ENCODE measurements around the gene CLIC6. TPM values are rescaled to one million over a fixed set of nuclear protein-coding genes. Genes with fewer than 3 reads are reported as not detected.
A peak's percentile ranks its signal among the peaks of the same experiment; 100 is the strongest.

CLIC6 gene
- total RNA-seq, 4 donors from 2014 or later, result 2.1 to 5.9 (median 3.3) TPM

GRCh38 chr21:34702341-34703170 is 33.8 kb downstream of the CLIC6 start:
- H3K4me3 ChIP-seq (ENCODE audit: low read depth, poor library complexity, severe bottlenecking), result no peak overlapping the region
- WGBS, 2 donors, result 63% methylated on average over 21 to 22 of the region's 22 CpGs
- peak; percentile 60 to 92 for DNase-seq (ENCODE audit: low spot score in 2 of 2)
- intact Hi-C loops (cut with DNase I; ENCODE audit: low total_unique reads), result no loop called here
- no peak for TF ChIP-seq POLR2A (IDR thresholded peaks at IDR 0.05)
- no peak for TF ChIP-seq CTCF (IDR thresholded peaks at IDR 0.05)

GRCh38 chr21:34703571-34703970 is 34.8 kb downstream of the CLIC6 start:
- H3K4me3 ChIP-seq (ENCODE audit: low read depth, poor library complexity, severe bottlenecking), result no peak overlapping the region
- intact Hi-C loops (cut with DNase I; ENCODE audit: low total_unique reads), result no loop called here
- TF ChIP-seq POLR2A (IDR thresholded peaks at IDR 0.05) (no peak), CTCF (IDR thresholded peaks at IDR 0.05) (no peak)
- 92 to 94% methylated on average over 12 of the region's 12 CpGs for WGBS, 2 donors
- peak in 1 of 2 donors; percentile 76 for DNase-seq (ENCODE audit: low spot score in 2 of 2)

GRCh38 chr21:34704119-34704518 is 35.3 kb downstream of the CLIC6 start:
- no peak overlapping the region for H3K4me3 ChIP-seq (ENCODE audit: low read depth, poor library complexity, severe bottlenecking)

GRCh38 chr21:34705011-34705410 is 36.2 kb downstream of the CLIC6 start:
- H3K4me3 ChIP-seq (ENCODE audit: low read depth, poor library complexity, severe bottlenecking), result no peak overlapping the region
- peak; percentile 41 to 83 for DNase-seq (ENCODE audit: low spot score in 2 of 2)
- intact Hi-C loops (cut with DNase I; ENCODE audit: low total_unique reads), result no loop called here
- WGBS, 2 donors, result 41 to 51% methylated on average over 9 of the region's 9 CpGs
- TF ChIP-seq POLR2A (IDR thresholded peaks at IDR 0.05) (no peak), CTCF (IDR thresholded peaks at IDR 0.05) (no peak)

More at GRCh38 chr21:34704119-34704518, 35.3 kb downstream of the CLIC6 start:
- intact Hi-C loops (cut with DNase I; ENCODE audit: low total_unique reads), result no loop called here
- WGBS, 2 donors, result 26 to 45% methylated on average over 7 of the region's 7 CpGs
- peak; percentile 40 to 62 for DNase-seq (ENCODE audit: low spot score in 2 of 2)
- TF ChIP-seq POLR2A (IDR thresholded peaks at IDR 0.05) (no peak), CTCF (IDR thresholded peaks at IDR 0.05) (no peak)

GRCh38 chr21:34706337-34706736 is 37.5 kb downstream of the CLIC6 start:
- H3K4me3 ChIP-seq (ENCODE audit: low read depth, poor library complexity, severe bottlenecking), result no peak overlapping the region
- WGBS, 2 donors, result 91% methylated on average over 4 of the region's 4 CpGs
- peak in 1 of 2 donors; percentile 36 for DNase-seq (ENCODE audit: low spot score in 2 of 2)
- TF ChIP-seq POLR2A (IDR thresholded peaks at IDR 0.05) (no peak), CTCF (IDR thresholded peaks at IDR 0.05) (no peak)
- intact Hi-C loops (cut with DNase I; ENCODE audit: low total_unique reads), result no loop called here
